HG03139 (cell line): ENCODE data around the gene HVCN1.
"Not testable (repeated sequence)": the region's sequence is repeated elsewhere in the genome, so short reads cannot be mapped to it uniquely, and the experiment has no call there.

Experiments used
- ATAC-seq: cut with Tn5 transposase; IDR thresholded peaks from one replicate; pipeline ENCODE4 v1.9.1; 2021; ENCODE audit not compliant: unreplicated experiment

HVCN1 gene

GRCh38 chr12:110668480-110669192 is 20.3 kb downstream of the HVCN1 start:
- no peak for ATAC-seq

GRCh38 chr12:110667671-110668070 is 21.2 kb downstream of the HVCN1 start:
- ATAC-seq: no peak

GRCh38 chr12:110666892-110667291 is 22.0 kb downstream of the HVCN1 start:
- no peak for ATAC-seq

GRCh38 chr12:110661337-110661972 is 27.5 kb downstream of the HVCN1 start:
- ATAC-seq: peak; percentile 86

GRCh38 chr12:110658878-110659277 is 30.0 kb downstream of the HVCN1 start:
- ATAC-seq: no peak

GRCh38 chr12:110658242-110658641 is 30.7 kb downstream of the HVCN1 start:
- no peak for ATAC-seq

- ATAC-seq: no peak
These were observed 31.2 kb downstream of the HVCN1 start for GRCh38 chr12:110657747-110658146.

GRCh38 chr12:110656071-110656655 is 32.8 kb downstream of the HVCN1 start:
- no peak for ATAC-seq

GRCh38 chr12:110654238-110654637 is 34.7 kb downstream of the HVCN1 start:
- not testable (repeated sequence) for ATAC-seq

GRCh38 chr12:110649341-110649847 is 39.5 kb downstream of the HVCN1 start:
- no peak for ATAC-seq

GRCh38 chr12:110647631-110648040 is 41.3 kb downstream of the HVCN1 start:
- ATAC-seq: peak; percentile 54

GRCh38 chr12:110641521-110641920 is 47.4 kb downstream of the HVCN1 start:
- ATAC-seq: no peak

GRCh38 chr12:110640275-110641025 is 48.5 kb downstream of the HVCN1 start:
- no peak for ATAC-seq

GRCh38 chr12:110639336-110640141 is 49.4 kb downstream of the HVCN1 start:
- no peak for ATAC-seq

GRCh38 chr12:110638796-110639195 is 50.1 kb downstream of the HVCN1 start:
- no peak for ATAC-seq

GRCh38 chr12:110637869-110638441 is 51.0 kb downstream of the HVCN1 start:
- no peak for ATAC-seq

GRCh38 chr12:110636516-110636915 is 52.4 kb downstream of the HVCN1 start:
- ATAC-seq: no peak

- no peak for ATAC-seq
These were observed 53.9 kb downstream of the HVCN1 start for GRCh38 chr12:110635055-110635454.

GRCh38 chr12:110627500-110628195 is 61.3 kb downstream of the HVCN1 start:
- ATAC-seq: no peak

GRCh38 chr12:110622582-110622981 is 66.3 kb downstream of the HVCN1 start:
- ATAC-seq: no peak
